Stimulated activated CD8-positive, alpha-beta memory T cell treated with anti-CD3 and anti-CD28 coated beads, Interleukin-4, amount 100 ng/mL, for 48 hours (primary cell): ENCODE results near the gene YWHAE.
"Not testable (repeated sequence)": the region's sequence is repeated elsewhere in the genome, so short reads cannot be mapped to it uniquely, and the experiment has no call there.

Experiments
- DNase-seq: peaks from one replicate; pipeline ENCODE4 v3.0.0-alpha.2; 2020

The YWHAE gene

GRCh38 chr17:1412185-1413110, 12.4 kb upstream of the YWHAE start:
- no peak for DNase-seq

DNA sequence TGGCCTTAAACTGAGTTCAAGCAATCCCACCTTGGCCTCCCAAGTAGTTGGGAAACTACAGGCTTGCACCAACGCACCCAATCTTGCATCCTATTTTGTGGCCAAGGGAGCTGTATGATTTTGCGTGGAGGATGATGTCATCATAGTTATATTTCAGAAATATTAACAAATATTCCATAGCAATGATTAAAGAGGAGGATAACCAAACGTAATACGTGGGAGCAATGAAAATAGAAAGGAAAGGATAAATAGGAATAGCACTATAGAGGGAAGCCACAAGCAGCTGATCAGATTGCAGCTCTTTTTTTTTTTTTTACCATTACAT, 2.2 kb upstream of the YWHAE start:
- DNase-seq: no peak

DNA sequence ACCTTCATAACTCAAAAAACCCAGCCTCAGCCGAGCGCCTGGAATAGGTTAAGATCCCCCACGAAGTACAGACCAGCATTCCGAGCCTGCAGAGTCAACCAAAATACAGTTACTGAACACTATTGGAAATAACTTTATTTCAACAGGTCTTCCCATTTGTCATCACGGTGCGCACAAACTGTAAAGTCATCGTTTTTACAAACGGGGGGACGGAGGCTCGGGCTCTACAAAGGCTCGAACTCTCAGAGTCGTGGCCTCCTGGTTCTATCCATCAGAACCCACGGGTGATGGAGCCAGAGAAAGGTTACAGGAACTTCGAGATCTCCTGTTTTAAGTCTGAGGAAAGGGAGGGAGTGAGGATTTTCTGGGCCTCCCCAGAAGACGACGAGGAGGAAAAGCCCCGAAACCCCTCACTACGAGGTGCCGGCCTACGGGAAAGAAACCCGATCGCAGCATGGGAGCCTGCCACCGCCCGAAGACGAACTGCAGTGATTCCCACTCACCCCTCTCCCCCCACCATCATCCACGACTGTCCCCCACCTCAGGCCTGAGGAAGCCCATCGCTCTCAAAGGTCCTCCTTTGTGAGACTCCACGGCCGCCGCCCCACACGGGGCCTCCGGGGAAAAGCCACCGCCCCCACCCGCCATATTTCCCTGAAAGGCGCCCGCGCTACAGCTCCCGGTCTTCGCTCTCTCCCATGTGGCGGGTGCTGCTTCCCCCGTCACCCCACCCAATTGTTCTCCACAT, 917 bp downstream of the YWHAE start:
- no peak for DNase-seq

DNA sequence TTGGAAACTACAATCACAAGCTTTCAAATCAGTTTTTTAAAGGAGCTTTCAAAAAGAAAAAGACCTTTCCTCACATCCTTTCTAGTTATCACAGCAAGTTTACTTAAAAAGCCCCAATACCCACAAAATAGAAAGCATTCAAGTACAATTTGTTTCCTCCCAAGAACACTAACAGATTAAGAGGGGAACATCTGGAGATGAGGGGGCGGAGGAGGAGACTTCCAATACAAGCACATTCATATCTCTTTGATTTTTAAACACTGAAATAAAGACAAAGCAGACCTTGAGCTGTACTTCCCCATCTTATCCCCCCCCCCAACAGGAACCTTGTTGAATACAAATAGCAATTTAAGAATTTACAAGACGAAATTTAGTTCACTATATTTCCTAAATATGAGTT, 2.0 kb downstream of the YWHAE start:
- no peak for DNase-seq

- DNase-seq: not testable (repeated sequence)
Observed at GRCh38 chr17:1395876-1396665, 4.0 kb downstream of the YWHAE start.

DNA sequence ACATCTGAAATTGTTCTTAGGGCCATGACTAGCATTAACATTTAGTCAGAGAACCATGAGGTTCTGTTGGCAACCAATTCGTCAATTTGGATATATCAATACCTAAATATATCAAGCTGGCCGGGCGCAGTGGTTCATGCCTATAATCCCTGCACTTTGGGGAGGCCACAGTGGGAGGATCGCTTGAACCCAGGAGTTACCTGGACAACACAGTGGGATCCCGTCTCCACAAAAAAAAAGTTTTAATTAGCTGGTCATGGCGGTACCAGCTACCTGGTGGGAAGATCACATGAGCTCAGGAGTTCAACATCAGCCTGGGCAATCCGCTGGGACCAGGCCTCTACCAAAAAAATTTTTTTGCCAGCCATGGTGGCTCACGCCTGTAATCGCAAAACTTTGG, 8.4 kb downstream of the YWHAE start:
- no peak for DNase-seq

GRCh38 chr17:1390432-1391367, 9.3 kb downstream of the YWHAE start:
- DNase-seq: no peak

DNA sequence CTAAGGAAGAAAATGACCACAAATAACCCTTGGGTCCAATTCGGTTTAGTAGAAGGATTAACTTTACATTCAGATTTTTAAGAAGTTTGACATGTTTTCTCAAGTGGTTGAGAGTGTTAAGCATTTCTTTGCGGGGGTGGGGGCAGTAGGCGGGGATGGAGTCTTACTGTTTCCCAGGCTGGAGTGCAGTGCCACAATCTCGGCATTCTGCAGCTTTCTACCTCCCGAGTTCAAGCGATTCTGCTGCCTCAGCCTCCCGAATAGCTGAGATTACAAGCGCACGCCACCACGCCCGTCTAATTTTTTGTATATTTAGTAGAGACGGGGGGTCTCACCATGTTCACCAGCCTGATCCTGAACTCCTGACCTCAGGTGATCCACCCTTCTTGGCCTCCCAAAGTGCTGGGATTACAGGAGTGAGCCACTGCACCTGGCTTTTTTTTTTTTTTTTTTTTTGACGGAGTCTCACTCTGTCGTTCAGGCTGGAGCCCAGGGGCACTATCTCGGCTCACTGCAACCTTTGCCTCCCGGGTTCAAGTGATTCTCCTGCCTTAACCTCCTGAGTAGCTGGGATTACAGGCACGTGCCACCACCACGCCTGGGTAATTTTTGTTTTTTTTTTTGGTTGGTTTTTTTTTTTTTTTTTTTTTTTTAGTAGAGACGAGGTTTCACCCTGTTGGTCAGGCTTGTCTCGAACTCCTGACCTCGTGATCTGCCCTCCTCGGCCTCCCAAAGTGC, 12.4 kb downstream of the YWHAE start:
- not testable (repeated sequence) for DNase-seq

DNA sequence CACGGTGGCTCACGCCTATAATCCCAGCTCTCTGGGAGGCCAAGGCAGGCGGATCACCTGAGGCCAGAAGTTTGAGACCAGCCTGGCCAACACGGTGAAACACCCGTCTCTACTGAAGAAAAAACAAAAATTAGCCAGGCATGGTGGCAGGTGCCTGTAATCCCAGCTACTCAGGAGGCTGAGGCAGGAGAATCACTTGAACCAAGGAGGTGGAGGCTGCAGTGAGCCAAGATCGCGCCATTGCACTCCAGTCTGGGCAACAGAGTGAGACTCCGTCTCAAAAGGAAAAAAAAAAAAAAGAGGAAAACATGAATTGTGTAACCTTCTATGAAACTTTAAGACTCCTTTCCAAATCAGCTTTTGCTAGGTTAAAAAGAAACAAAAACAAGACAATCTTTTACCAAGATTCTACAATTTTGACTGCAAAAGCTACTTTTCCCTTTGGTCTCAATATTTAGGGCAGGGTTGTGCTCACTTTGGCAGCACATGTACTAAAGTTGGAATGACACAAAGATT, 13.3 kb downstream of the YWHAE start:
- DNase-seq: not testable (repeated sequence)

DNA sequence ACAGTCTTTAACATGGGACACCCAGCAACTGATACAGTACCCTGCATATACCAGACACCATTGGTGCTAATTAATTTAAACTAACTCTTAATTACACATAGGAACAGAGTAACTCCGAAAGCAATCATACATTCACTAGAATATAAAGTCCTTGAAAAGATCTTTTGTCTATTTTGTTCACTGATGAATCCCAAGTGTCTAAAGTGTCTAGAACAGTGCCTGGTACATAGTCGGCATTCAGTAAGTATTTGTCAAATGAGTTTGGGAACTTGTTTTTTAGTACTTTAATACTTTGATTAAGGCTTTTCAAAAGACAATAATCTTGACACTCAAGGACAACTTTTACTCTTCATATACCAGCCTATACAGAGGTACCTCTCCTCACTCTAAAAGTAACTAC, 13.8 kb downstream of the YWHAE start:
- DNase-seq: no peak

- no peak for DNase-seq
Observed at GRCh38 chr17:1385861-1386260, 14.2 kb downstream of the YWHAE start.

- no peak for DNase-seq
Observed at GRCh38 chr17:1384905-1385435, 15.1 kb downstream of the YWHAE start.

DNA sequence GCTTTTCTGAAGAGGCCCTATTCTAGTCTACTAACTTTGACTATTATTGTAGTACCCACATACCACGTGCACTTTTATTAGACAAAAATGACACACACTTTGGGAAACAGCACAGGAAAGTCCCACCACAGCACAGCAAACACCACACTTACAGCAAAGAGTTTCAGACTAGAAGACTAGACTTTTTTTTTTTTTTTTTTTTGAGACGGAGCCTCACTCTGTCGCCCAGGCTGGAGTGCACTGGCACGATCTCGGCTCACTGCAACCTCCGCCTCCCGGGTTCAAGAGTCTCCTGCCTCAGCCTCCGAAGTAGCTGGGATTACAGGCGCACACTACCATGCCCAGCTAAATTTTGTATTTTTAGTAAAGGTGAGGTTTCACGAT, 20.1 kb downstream of the YWHAE start:
- DNase-seq: no peak

GRCh38 chr17:1379208-1379929, 20.7 kb downstream of the YWHAE start:
- no peak for DNase-seq

DNA sequence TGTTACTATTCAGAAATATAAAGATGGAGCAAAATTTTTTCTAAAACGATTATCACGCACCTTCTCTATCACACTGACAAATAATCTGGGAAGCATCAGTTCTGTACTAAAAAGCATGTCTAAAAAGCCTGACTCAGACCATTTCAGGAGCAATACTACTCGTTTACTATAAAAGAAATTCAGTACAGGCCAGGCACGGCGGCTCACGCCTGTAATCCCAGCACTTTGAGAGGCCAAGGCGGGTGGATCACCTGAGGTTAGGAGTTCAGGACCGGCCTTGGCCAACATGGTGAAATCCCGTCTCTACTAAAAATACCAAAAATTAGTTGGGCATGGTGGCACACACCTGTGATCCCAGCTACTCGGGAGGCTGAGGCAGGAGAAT, 21.6 kb downstream of the YWHAE start:
- peak; percentile 22 for DNase-seq

GRCh38 chr17:1377334-1377733, 22.7 kb downstream of the YWHAE start:
- no peak for DNase-seq

- DNase-seq: no peak
Observed at GRCh38 chr17:1376061-1376460, 24.0 kb downstream of the YWHAE start.

DNA sequence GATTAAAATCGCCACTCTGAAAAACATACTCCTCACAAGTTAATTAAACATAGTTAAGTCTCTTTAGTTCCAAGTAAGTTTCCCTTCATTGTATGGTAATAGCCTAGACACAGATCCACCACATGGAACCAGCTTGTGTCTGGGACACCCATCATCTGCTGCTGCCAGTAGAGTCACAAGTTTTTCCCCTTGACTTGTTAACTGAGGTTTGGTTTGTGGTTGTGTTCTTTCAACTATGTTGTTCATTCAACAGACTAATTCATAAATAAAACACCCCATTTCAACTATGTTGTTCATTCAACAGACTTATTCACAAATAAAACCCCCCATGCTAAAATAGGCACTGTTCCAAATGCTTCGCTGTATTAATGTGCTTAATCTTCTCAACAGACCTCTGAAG, 24.4 kb downstream of the YWHAE start:
- DNase-seq: no peak

GRCh38 chr17:1374431-1375177, 25.4 kb downstream of the YWHAE start:
- DNase-seq: no peak
